BE2C (cell line): Measurements from ENCODE around the gene PPP2R1A.

Experiments
- DNase-seq: peaks from one replicate; pipeline ENCODE4 v3.0.0-alpha.2; 2020
- H3K27me3 ChIP-seq: fragments of 250-450 bp; sonication (Bioruptor Pico); 2 replicates; pipeline ENCODE4 v1.5.1; 2020; ENCODE audit warnings: mild to moderate bottlenecking
- H3K36me3 ChIP-seq: fragments of 250-450 bp; sonication (Bioruptor Pico); 2 replicates; pipeline ENCODE4 v1.5.1; 2020; ENCODE audit warnings: mild to moderate bottlenecking
- H3K4me1 ChIP-seq: fragments of 250-450 bp; sonication (Bioruptor Pico); 2 replicates; pipeline ENCODE4 v1.5.1; 2020
- H3K4me3 ChIP-seq: 2 replicates; pipeline ENCODE4 v1.5.1; 2011; ENCODE audit warnings: low read depth, low read length
- H3K9me3 ChIP-seq: fragments of 250-450 bp; sonication (Bioruptor Pico); 2 replicates; pipeline ENCODE4 v1.5.1; 2020
- TF ChIP-seq, protein P1 (sequence below): IDR thresholded peaks from 2 replicates; pipeline ENCODE4 v1.5.1; 2012; ENCODE audit warnings: mild to moderate bottlenecking, low read depth, low read length

The PPP2R1A gene

DNA sequence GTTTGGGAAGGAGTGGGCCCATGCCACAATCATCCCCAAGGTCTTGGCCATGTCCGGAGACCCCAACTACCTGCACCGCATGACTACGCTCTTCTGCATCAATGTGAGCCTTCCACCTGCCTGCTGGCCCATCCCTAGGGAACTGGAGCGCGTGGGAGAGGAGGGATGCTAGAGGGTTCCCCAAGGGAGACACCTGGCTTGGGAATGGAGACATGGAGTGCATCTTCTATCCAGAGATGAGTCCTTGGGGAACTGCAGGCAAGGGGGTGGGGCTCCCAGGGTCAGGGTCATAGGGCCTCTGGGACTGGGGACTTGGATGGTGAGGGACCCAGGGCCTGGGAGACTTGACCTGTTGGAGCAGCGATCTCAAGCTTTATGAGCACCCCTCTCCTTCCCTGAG is 31.2 kb downstream of the PPP2R1A start:
- H3K4me3 ChIP-seq, result no peak overlapping the region
- H3K27me3 ChIP-seq, result no peaks in the 10 kb centered on the region
- TF ChIP-seq, protein P1, sequence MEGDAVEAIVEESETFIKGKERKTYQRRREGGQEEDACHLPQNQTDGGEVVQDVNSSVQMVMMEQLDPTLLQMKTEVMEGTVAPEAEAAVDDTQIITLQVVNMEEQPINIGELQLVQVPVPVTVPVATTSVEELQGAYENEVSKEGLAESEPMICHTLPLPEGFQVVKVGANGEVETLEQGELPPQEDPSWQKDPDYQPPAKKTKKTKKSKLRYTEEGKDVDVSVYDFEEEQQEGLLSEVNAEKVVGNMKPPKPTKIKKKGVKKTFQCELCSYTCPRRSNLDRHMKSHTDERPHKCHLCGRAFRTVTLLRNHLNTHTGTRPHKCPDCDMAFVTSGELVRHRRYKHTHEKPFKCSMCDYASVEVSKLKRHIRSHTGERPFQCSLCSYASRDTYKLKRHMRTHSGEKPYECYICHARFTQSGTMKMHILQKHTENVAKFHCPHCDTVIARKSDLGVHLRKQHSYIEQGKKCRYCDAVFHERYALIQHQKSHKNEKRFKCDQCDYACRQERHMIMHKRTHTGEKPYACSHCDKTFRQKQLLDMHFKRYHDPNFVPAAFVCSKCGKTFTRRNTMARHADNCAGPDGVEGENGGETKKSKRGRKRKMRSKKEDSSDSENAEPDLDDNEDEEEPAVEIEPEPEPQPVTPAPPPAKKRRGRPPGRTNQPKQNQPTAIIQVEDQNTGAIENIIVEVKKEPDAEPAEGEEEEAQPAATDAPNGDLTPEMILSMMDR, result no peak
- DNase-seq, result no peak
- H3K4me1 ChIP-seq, result no peaks in the 10 kb centered on the region
- H3K36me3 ChIP-seq, result peaks cover 97% of the 10 kb centered on the region
- H3K9me3 ChIP-seq, result no peaks in the 10 kb centered on the region

DNA sequence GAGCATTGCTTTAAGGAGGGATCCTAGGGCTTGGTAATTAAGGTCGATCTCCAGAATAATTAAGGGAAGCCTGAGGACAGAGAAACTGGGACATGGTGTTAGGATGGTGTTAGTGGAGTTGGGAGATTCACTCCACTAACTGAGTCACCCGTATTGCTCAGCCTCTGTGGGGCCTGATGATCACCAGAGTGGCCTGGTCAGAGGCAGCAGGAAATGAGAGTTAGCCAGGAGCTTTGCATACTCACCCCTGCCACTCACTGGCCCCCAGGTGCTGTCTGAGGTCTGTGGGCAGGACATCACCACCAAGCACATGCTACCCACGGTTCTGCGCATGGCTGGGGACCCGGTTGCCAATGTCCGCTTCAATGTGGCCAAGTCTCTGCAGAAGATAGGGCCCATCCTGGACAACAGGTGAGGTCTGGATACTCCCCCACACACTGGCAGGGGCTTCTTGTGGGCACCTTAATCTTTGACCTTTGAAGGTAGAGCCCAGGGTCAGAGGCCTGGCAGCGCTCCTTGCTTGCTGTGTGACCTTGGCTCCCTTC is 32.1 kb downstream of the PPP2R1A start:
- no peak overlapping the region for H3K4me3 ChIP-seq
- TF ChIP-seq, protein P1, result no peak
- no peaks in the 10 kb centered on the region for H3K9me3 ChIP-seq
- DNase-seq, result no peak
- H3K36me3 ChIP-seq, result peaks cover 93% of the 10 kb centered on the region
- no peaks in the 10 kb centered on the region for H3K4me1 ChIP-seq
- H3K27me3 ChIP-seq, result no peaks in the 10 kb centered on the region

DNA sequence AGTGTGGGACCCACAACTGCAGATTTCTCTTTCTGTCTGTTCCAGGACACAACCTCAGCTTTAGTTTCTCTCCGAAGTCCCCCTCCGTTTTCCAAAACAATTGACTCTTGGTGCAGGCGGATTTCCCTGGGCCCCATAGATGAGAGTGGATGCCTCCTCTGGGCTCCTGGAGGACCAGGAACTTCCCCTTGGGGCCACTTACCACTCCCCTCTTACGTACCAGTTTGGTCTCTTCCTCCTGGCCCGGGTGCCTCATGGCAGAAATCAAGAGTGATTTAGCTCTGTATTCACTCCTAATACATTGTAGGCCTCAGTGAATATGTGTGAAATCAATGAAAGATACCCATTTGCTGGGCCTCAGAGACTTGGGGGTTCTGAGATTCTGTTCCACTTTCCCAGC is 34.4 kb downstream of the PPP2R1A start:
- Histone ChIP-seq H3K4me1 (no peaks in the 10 kb centered on the region), H3K9me3 (no peaks in the 10 kb centered on the region), H3K36me3 (peaks cover 74% of the 10 kb centered on the region), H3K27me3 (no peaks in the 10 kb centered on the region), H3K4me3 (no peak overlapping the region)
- TF ChIP-seq, protein P1, result no peak
- DNase-seq, result no peak

DNA sequence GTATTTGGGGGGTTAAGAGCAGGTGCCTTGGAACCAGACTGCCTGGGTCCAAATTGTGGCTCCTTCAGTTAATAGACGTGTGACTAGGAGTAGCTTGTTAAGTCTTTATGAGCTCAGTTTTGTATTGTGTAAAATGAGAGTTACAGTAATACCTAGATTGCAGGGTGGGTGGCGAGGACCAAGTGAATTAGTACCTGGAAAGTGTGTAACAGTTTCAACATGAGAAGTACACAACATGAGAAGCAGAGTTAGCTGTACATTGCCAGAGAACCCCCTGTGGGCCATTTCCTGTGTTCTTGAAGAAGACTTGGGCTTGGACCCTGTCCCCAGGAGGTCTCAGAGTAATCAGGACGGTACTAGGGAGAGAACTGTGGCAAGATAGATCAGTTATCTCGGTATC is 36.8 kb downstream of the PPP2R1A start:
- Histone ChIP-seq H3K4me1 (no peaks in the 10 kb centered on the region), H3K9me3 (no peaks in the 10 kb centered on the region), H3K36me3 (peaks cover 49% of the 10 kb centered on the region), H3K27me3 (no peaks in the 10 kb centered on the region), H3K4me3 (no peak overlapping the region)
- DNase-seq, result no peak
- TF ChIP-seq, protein P1, result no peak

DNA sequence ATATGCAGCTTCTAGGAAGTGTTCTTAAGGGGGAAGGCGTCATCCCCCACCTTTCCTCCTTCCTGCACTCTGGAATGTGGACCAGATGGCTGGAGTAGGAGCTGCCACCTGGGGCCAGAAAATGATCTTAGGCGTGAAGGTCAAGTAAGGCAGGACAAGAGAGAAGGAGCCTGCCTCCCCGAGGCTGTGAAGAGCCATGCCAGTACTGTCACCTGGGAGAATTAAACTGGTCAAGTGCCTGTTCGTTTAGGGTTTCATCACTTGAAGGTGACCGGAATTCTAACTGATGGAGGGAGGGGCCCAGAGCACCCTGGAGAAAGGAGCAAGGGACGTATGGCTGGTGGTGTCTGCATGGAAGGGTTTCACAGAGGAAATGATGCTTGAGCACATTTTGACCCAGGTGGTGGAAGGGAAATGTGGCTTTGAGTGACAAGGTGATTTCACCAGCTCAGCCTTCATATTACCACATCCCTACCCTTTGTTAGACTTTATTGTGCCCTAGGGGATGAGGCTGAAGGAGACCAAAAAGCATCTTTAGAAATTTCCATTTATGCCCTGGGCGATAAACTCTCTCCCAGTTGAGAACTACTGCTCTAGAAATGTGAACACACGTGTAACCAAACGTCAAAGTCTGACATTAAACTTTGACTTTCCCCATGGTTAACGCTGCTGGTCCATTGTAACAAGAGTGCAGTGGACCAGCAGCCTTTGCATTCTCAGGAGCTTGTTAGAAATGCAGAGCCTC is 37.5 kb downstream of the PPP2R1A start:
- H3K27me3 ChIP-seq, result no peaks in the 10 kb centered on the region
- DNase-seq, result no peak
- H3K4me1 ChIP-seq, result no peaks in the 10 kb centered on the region

DNA sequence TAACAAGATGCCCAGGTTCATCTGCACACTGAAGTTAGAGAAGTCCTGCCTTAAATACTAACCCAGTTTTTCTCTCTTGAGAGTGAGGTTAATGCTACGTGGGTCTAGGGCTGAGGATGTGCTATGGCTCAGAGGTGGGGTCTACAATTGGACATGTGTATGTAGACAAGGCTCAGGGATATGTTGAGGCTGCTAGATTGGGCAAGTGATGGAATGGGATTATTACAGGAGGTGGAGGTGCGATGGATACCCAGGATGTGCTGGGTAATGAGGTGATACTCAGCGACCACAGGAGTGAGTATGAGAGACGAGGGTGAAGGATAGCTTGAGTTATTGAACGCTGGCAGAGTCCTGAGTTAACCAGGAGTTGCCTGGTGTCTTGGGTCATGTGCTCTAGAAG is 38.1 kb downstream of the PPP2R1A start:
- no peak overlapping the region for H3K4me3 ChIP-seq
- H3K9me3 ChIP-seq, result no peaks in the 10 kb centered on the region
- no peaks in the 10 kb centered on the region for H3K27me3 ChIP-seq
- H3K36me3 ChIP-seq, result peaks cover 36% of the 10 kb centered on the region
- no peak for DNase-seq
- H3K4me1 ChIP-seq, result no peaks in the 10 kb centered on the region
- TF ChIP-seq, protein P1, result no peak

More for the DNA sequence above, 37.5 kb downstream of the PPP2R1A start:
- Histone ChIP-seq H3K36me3 (peaks cover 42% of the 10 kb centered on the region), H3K9me3 (no peaks in the 10 kb centered on the region), H3K4me3 (no peak overlapping the region)
- TF ChIP-seq, protein P1, result no peak
